NCI-H2029 treated with DMSO at 0.1 percent for 48 hours (cell line): ENCODE measurements around the gene IRX1.

Experiments used
- DNase-seq: peaks from one replicate; lab custom pipeline; 2025; lab: John Stamatoyannopoulos, UW

IRX1 gene

GRCh38 chr5:3650868-3651267, 55.2 kb downstream of the IRX1 start:
- no peak for DNase-seq
